HG02981 (cell line): ENCODE results near the gene CSPG4.
"Not testable (repeated sequence)": the region's sequence is repeated elsewhere in the genome, so short reads cannot be mapped to it uniquely, and the experiment has no call there.

ENCODE experiments used
- ATAC-seq: cut with Tn5 transposase; IDR thresholded peaks from one replicate; pipeline ENCODE4 v1.9.1; 2021; ENCODE audit warnings: mild to moderate bottlenecking, moderate library complexity; ENCODE audit not compliant: unreplicated experiment

CSPG4 gene

GRCh38 chr15:75705854-75706681 lies 6.6 kb downstream of the CSPG4 start:
- ATAC-seq, result no peak

DNA sequence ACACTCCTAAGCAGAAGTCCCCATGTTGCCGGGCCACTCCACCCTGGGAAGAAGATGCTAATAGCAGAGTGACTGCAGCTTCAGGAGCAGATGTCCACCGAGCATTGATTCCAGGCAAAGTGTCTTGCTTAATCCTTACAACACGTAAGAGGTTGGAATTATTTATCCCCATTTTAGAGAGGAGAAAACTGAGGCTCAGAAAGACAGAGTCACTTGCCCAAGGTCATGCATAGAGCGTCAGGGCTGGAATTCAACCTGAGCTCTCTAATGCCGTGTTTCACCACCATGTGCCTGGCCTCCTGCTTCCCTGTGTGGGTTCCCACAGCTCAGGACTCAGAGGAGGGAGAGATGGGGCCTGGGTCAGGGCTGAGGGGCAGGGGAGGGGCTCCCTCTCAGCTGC lies 7.3 kb downstream of the CSPG4 start:
- ATAC-seq, result not testable (repeated sequence)

- ATAC-seq, result no peak
Observed at GRCh38 chr15:75704618-75705017, 8.0 kb downstream of the CSPG4 start.

- ATAC-seq, result no peak
Observed at GRCh38 chr15:75704263-75704615, 8.4 kb downstream of the CSPG4 start.

- not testable (repeated sequence) for ATAC-seq
Observed at GRCh38 chr15:75703440-75704262, 9.0 kb downstream of the CSPG4 start.

DNA sequence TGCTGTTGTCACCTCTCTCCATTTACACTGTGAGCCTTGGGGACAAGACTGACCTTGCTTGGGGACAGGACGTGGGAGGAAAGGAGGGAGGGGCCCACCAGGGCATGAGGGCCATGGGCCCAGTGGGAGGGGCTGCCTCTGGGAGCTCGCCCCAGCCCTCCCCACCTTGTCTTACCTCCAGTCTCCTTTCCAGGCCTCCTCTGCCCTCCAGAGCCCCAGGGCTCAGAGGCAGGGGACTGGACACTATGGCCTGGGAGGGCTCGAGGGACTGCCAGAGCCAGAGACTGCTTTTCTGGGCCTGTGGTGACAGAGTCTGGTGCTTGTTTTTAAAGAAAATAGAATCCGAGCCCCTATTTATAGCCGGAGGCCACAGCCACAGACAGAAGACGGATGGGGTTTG lies 10.2 kb downstream of the CSPG4 start:
- ATAC-seq, result no peak

- ATAC-seq, result not testable (repeated sequence)
Observed at GRCh38 chr15:75701071-75702003, 11.3 kb downstream of the CSPG4 start.

DNA sequence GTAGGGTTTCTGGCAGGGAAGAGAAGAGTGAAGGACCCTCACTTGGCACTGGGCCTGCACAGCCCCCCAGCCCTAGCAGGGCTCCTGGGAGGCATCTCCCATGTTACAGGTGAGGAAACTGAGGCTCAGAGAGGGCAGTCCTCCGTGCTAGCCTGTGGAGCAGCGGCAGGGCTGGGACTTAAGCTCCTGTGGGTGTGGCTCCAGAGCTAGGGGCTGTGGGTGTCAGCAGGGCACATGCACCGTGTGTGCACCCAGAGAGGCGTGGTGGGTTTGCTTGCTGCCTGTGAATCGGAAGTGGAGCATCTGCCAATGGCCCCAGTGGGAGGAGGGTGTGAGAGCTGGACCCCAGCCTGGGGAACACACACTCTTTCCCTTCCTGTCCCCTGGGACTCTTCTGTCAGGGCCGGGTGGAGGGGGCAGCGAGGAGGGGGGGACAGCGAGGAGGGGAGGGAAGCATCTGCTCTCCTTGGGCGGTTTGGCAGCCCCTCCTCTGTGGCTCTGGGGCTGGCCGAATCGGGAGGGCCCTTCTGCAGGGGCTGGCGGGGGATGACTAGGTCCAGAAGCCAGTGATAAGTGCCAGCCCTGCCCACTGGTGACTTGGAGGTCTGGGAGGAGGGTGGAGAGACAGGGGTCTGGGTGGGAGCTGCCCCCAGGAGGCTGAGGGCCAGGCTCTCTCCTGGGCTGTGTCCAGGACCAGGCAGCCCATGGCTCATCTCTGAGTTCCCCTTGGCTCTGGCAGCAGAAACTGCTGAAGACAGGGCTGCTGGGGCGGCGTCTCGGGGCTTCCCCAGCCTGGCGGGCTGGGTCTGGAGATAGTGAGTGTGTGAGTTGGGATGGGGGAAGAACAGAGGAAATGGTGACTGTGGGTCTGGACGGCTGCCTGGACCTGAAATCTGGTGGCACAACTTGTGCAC lies 12.4 kb downstream of the CSPG4 start:
- peak; percentile 52 for ATAC-seq

DNA sequence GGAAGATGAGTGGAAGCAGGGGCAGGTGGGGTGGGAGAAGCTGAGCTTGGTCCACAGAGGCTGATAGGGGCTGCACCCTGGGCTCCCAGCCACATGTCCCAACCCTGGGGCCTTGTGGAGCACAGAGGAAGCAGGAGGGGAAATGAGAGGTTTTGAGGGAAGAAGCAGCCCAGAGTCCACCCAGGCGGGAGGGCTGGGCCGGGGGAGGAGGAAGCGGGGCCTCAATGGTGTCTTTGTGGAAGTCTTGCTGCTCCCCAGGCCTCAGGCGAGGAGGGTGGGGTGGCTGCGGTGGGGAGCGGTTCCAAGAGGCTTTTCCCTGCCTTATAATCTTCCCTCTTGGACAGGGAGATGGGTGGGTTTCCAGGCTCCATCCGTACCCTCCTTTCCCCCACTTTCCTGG lies 13.1 kb downstream of the CSPG4 start:
- not testable (repeated sequence) for ATAC-seq

- not testable (repeated sequence) for ATAC-seq
Observed at GRCh38 chr15:75697974-75698747, 14.5 kb downstream of the CSPG4 start.

DNA sequence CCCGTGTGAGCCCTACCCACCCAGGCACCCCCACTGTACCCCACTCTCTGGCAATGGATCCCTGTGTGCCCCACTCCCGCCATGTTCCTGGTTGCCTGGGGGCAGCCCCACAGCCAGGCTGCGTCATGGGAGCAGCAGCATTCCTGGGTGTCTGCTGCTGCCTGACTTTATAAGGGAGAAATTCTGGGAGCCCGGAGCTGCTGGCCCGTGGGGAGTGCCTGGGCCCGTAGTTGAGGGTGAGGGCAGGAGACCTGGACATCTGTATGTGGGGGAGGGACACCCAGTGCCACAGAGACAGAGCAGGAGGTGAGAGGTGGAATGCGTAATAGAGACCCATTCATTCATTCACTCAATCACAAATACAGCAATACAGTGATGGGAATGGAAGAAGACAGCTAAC lies 15.1 kb downstream of the CSPG4 start:
- no peak for ATAC-seq

GRCh38 chr15:75696854-75697259 lies 15.8 kb downstream of the CSPG4 start:
- no peak for ATAC-seq

DNA sequence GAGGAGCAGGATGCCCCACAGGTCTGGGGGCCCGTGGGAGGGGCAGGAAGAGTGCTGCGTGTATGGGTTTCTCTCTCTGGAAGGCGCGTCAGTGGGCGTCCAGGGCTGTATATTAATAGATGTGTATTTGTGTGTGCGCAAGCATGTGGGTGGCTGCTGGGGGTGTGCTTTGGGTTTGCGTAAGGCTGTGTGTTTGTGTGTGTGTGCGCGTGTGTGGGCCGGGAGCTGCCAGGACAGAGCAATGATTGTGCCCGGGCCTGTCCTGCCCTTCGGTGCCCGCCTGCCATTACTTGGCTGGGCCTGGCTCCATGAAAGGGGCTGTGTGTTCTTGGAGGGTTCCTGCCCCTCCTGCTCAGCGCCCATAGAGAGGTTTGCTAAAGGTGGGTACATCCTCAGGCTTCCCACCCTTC lies 16.3 kb downstream of the CSPG4 start:
- no peak for ATAC-seq

GRCh38 chr15:75695634-75696310 lies 16.9 kb downstream of the CSPG4 start:
- ATAC-seq, result no peak

DNA sequence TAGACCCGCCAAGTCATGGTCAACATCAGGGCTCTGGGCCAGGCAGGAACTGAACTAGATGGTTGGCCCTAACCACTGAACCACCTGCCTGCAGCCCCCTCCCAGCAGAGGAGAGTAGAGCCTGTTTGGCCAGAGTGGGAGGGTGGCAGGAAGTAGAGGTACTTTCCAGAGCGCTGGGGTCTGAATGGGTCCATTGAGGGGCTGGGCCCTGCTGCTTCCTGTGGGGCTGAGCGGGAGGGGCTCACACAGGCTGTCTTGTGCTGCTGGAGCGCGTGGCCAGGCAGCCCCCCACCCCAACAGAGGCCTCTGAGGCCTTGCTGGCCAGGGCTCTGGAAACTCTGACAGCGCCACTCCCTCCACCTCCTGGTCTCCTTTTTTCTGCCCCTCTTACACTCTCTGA lies 17.4 kb downstream of the CSPG4 start:
- no peak for ATAC-seq

- no peak for ATAC-seq
Observed at GRCh38 chr15:75694241-75695182, 18.1 kb downstream of the CSPG4 start.

GRCh38 chr15:75693501-75694240 lies 19.0 kb downstream of the CSPG4 start:
- no peak for ATAC-seq
